Posterior vena cava (tissue), 2 donors: Measurements from ENCODE around the gene ITGB8. TPM values are rescaled to one million over a fixed set of nuclear protein-coding genes. Genes with fewer than 3 reads are reported as not detected.
"Not testable (repeated sequence)": the region's sequence is repeated elsewhere in the genome, so short reads cannot be mapped to it uniquely, and the experiment has no call there.

Experiments used
- DNase-seq: peaks from one replicate; pipeline ENCODE4 v3.0.0-alpha.2; 2020; ENCODE audit warnings: low spot score
- intact Hi-C, 2 donors: fragments of 100-400 bp; cut with DNase I; formaldehyde crosslinking; loops; one replicate each; pipeline versions ENCODE4 v1.14.1 to v1.14.2; 2022 to 2023
- total RNA-seq, 2 donors: library from RNA; stranded (reverse); fragmentation: NEBNext Ultra II Directional; extraction: Animal tissue kit (Norgen Biotek cat#: 25700); gene quantifications; one replicate each; pipeline ENCODE4 v1.2.1, GENCODE V29; 2021
- donor health status: DM: yes; HTN: yes; CAD: no.
- donor health status: DM: yes; HTN: yes; CAD: no.

The ITGB8 gene
- total RNA-seq, 2 donors from 2014 or later: 12.8 to 13.6 TPM

DNA sequence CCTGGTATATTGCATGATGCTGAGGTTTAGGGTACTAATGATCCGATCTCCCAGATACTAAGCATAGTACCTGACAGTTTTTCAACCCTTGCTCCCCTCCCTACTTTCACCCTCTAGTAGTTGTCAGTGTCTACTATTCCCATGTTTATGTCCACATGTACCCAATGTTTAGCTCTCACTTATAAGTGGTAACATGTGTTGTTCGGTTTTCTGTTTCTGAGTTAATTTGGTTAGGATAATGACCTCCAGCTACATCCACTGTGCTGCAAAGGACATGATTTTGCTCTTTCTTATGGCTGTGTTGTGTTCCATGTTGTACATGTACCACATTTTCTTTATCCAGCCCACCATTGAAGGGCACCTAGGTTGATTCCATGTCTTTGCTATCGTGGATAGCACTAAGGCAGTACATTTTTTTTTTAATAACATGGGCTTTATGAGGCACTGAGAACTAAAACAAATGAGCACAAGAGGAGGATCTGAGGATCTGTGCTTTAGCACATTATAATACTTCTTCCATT, 28.1 kb downstream of the ITGB8 start:
- DNase-seq: no peak
- intact Hi-C loops: loop anchor here in 1 of 2 donors (10.0 kb wide), 1 partner anchor 46 kb away; no protein-coding TSS in a partner anchor

DNA sequence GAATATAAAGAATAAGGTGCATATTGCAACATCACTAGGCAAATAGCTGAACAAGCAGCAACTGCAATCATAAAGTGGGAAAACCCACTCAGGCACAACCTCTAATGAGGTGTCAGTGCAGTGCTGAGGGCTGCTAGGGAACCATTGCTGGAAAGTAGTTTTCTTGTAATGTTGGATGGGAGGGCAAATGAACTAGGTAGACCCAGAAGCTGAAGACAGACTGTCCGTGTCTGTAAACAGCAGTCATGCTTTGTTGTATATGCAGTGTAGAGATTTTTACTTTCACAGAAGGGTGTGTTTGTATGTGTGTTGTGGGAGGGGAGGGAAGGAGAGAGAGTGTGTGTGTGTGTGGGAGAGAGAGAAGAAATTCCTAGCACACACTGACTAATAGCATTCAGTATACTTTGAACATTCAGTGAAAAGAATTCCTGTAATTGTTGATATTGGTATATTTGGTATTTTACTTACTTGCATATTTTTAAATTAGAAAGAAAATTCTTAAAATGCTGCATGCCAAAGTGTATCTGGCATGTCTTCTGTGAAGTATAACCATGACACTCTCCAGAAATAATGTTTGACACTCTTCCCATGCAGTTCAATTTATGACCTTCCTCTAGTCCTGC, 28.8 kb downstream of the ITGB8 start:
- no peak for DNase-seq
- intact Hi-C loops: loop anchor here in 1 of 2 donors (10.0 kb wide), 1 partner anchor 45 kb away; no protein-coding TSS in a partner anchor

DNA sequence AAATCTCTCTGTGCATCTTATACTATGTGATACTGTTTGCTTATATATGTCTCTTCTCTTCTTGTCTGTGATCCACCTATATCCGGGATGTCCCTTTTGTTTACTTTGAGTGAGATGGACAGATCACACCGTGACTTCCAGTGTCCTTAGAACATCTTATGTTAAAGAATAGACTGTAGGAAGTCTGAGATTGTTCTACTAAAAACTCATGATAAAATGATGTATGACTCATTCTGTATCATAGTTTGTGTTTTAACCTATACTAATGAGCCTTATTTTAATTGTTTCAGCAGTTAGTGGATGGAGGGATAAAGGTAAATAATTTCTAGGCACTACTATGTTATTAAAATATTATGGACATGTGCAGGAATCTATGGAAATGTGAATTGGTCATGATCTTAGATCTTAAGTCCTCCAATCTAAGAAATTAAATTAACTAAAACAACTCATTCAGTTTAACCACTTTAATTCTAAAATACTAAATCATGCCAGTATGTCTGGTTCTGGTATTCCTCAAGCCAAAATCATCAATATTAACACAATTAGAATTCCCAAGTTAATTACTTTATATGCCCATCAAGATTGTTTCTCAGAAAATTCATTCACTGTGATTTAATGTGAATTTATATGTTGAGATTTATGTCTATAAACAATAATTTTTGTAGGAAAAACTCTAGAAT, 32.0 kb downstream of the ITGB8 start:
- no peak for DNase-seq
- intact Hi-C loops: no loop called here

DNA sequence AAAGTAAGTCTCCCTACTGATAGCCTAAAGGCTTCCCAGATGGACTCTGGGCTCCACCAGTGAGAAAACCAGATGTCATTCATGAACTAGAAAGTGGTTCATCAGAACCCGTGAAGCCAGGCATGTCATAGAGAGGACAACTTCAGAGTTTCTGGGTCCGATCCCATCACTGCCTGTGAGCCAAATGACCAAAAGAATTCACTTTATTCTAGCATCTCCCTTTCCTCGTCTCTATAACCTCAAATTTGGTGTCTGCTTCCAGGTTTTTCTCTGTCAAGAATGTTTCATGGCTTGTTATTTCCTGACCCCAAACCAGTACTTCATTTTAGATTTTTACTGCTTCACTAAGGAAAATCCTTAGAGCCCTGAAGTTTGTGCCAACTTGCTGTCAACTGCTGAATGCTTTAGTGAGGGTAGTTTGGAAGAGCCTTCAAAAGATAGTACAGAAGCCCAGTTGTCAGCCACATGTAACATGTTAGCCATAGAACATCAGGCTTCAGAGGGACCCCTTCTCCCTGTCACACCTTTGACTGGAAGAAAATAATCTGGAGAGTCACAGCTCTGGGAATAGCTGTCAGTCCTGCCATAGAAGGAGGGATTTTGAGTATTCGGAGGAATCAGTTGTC, 34.0 kb downstream of the ITGB8 start:
- intact Hi-C loops: no loop called here
- no peak for DNase-seq

DNA sequence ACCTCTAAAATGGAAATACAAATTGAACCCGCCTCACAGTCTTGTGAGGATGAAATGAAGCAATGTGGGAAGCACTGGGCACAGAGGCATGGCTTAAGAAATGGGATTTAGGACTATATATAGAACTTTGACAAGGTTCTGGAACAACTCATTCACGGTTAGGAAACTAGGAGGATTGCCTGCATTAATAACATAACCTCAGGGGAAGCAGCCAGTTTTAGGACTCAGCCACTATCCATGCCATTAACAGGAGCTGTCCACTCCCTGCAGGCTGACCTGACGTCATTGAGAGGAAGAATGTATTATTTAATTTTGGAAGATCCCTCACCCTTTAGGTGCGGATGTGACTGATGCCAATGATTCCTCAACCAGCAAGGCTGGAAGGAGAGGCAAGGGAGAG, 34.8 kb downstream of the ITGB8 start:
- DNase-seq: no peak
- intact Hi-C loops: no loop called here

DNA sequence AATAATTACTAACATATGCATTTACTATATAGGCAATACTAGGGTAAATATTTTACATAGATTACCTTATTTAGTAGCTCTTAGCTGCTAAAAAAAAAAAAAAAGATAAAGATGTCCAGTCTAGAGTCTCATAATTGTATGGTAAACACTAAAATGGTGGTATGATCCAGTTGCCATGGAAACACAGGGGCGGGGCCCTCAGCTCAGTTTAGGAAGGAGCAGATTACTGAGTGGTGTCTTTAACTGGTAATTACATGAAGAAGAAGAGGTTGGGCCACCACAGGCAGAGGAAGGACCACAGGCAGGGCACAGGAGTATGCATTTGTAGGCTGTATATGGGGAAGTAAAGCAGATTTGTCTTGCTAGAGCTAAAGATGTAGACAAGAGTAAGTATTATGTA, 43.7 kb downstream of the ITGB8 start:
- intact Hi-C loops: no loop called here
- no peak for DNase-seq

DNA sequence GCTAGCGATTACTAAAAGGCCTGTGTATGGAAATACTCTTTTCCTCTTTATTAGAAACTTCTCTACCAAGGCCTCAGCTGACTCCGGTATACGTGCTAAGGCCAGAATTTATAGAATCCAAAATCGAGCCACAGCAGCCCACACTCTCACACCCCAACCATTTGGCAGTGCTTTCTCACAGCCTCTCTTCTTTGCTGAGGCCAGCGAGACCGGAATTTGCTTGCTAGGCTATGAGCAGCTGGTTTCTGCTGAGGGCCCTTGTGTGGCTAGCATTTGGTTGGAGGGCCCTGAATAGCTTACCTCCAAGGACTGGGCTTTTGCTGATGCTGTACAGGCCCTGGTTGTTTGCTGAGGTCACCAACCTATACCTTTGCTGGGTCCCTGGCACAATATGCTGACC, 46.1 kb downstream of the ITGB8 start:
- no peak for DNase-seq
- intact Hi-C loops: no loop called here

DNA sequence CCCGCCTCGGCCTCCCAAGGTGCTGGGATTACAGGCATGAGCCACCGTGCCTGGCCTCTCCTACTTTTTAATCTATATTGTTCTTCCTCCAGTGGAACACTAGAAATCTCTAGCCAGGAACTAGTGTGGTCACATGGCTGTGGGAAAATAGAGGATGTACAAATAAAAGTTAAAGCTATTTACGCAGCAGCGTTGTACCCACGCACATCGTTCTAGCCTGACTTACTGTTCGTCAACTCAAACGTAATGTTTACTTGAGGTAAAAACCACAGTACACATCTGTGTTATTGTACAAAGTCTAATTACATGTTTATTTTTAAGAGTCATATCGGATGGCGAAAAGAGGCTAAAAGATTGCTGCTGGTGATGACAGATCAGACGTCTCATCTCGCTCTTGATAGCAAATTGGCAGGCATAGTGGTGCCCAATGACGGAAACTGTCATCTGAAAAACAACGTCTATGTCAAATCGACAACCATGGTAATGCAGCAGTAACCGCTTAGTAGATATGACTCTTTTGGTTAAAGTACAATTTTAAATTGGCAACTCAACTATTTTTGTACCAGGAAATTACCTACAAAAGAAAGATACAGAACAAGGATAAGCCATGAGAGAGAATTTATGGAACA, 50.8 kb downstream of the ITGB8 start:
- intact Hi-C loops: no loop called here
- no peak for DNase-seq

DNA sequence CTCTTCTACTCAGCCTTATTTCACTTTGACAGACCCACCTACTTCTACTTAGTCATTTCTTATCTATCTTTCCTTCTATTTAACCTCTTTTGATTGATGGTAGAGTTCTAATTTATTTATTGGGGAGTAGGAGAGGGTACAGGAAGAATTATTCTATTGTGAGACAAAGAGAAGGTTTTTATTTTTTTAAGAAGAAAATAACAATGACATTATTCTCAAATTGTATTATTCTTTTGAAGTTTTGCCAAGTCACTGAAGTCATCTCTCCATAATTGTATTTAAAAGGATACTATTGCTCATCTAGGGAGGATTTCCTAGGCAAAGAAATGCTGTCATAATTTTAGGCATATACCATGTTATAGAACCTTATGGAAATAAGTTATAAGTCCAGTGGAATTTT, 52.7 kb downstream of the ITGB8 start:
- DNase-seq: no peak
- intact Hi-C loops: no loop called here

DNA sequence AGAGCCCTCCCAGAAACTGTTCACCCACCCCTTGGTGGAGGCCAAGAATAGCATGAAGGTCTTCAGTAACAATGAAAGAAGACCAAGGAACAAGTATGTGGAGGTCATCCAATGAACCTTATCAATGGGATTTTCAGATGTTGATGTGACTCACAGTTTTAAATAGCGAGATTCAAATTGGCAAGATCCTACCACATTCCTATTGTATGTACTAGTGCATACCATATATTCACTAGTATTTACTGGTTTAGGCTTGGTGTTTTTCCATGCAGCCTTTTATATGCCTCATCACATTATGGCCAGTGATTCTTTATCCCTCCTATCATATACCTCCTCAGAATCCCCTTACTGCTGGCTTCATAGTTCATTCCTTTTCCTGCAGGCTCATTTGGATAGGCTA, 54.4 kb downstream of the ITGB8 start:
- no peak for DNase-seq
- intact Hi-C loops: no loop called here

DNA sequence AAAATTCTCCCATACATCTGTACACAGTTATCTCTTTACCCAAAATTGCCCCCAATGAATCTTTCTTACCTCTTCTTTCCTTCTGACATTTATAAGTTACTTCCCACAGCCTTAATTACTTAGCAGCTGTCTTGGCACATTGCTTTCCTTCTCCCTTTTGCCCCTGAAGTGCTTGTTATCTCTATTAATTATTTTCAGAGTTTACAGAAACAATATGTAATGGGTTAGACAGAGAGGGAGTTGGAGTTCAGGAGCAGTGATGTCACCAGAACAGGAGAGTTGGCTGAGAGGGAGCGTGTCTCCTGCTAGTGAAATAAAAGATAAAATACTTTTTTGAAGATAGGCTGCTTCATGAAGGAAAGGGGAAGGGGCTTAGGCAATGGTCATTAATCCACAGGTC, 57.4 kb downstream of the ITGB8 start:
- intact Hi-C loops: no loop called here
- no peak for DNase-seq

DNA sequence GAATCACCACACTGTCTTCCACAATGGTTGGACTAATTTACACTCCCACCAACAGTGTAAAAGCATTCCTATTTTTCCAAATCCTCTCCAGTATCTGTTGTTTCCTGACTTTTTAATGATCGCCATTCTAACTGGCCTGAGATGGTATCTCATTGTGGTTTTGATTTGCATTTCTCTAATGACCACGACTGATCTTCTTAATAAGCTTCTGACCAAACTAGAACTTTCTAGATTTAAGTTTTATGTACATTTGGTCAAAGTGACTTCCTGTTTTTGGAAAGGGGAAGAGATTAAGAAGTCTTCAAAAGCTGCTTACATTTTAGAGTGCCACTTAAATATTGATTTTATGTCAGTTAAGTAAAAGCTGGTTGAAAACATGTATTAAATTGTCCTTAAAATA, 58.5 kb downstream of the ITGB8 start:
- intact Hi-C loops, DNase-seq: not testable (repeated sequence)

DNA sequence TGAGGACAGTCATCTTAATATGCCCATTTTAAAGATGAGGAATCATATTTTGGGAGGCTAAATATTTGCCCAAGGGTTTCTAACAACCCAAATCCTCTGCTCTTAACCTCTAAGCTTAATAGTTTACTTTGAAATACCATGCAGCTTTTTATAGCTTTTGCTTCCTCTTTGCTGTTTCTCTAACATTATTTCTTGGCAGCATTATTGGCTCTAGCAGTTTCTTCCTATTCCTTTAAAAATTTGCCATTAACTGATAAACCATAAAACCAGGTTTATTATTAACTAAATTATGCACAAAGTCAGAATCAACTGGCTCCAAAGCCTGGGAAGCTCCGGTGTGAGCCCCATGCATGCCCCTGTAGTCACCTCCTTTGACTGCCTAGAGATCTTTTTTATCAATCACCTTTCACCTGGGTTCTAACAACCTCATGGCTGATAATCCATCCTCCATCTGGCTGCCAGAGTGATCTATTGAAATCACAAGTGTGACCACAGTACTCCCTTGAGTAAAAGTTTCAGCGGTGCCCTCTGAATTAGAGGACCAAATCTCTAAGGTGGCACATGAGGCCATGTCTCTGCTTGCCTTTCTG, 62.4 kb downstream of the ITGB8 start:
- intact Hi-C loops: no loop called here

DNA sequence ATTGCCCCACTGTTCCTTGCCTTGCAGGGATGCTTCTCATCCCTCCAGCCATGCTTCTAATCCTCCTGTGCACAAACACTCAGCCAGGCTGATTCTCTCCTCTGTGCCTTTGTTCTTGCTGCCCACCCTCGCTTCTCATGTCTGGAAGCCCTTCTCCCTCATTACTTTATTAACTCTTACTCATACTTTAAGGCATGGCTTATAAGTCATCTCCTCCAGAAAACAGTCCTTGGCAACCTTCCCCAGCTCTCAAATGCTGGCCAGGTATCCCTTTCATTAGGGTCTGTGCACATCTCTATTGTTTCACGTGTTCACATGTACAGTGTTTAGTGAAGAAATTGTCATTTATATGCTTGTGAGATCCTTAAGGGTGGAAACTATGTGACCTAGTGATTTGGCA, 62.9 kb downstream of the ITGB8 start:
- intact Hi-C loops: no loop called here
- no peak for DNase-seq

More for the DNA sequence above, 62.4 kb downstream of the ITGB8 start:
- DNase-seq: no peak

DNA sequence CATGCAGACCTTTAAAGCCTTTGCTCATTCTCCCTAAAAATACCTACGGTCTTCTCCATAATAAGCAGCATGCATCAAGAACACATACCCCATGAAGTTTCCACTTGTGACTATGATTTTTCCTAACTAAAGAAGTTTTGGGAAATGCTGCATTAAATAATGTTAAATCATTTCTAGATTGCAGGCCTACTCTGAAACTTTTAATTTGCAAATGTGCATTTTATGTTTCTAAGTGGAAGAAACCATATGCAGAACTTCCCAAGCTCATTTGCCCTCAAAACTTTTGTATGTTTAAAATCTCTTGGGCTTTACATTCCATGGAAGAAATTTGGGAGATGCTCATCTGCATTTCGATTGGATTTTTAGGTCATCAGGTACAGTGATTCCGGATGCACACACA, 63.6 kb downstream of the ITGB8 start:
- intact Hi-C loops: no loop called here
- DNase-seq: no peak

DNA sequence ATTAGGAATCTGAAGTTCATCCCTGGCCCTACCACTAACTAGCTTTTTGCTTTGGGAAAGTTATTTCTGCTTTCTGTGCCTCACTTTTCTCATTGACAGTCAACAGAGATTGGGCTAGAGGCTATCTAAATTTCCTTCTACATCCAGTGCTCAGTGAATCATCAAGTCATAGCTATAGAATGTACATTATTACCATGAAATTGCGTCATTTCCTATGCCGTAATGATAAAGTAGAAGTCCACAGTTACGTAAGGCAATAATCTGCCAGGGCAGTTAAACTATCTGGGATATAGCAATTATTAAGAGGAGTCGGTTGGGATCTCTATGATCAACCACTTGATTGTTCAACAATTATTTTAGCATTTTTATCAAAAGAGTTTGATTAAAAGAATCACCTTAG, 64.4 kb downstream of the ITGB8 start:
- intact Hi-C loops: no loop called here

DNA sequence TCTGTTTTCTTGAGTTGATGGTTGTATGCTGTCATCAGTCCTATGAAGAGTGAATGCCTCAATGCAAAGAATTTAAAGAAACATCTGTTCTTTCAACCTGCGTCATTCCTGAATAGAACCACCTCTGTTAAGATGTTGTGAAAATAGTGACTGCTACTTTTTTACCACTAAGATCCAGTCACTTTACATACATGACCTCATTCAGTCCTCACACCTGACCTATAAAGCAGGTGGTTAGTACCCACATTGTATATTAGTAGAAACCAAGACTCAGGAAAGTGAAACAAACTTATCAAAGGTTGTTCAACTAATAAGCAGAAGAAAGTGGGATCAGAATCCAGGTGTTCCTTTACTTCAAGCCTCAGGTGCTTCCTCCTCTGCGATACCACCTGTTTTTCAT, 64.8 kb downstream of the ITGB8 start:
- no peak for DNase-seq
- intact Hi-C loops: no loop called here

More for the DNA sequence above, 64.4 kb downstream of the ITGB8 start:
- no peak for DNase-seq

DNA sequence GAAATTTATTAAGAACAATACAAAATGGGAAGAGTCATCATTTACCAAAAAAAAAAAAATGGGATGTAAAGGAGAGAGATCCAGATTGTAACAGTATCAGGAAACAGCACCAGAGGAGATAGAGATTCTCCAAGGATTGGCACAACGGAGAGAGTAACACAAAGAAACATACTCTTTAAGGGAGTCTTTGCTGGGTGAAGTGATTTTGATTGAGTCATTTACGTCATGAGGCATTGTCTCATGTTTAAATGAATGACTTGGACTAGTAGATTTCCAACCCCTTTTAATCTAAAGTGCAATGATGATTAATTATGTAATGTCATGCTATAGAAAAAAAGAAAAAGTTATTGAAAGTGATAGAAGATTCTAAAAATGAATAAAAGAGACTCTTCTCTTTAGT, 68.8 kb downstream of the ITGB8 start:
- intact Hi-C loops: no loop called here
- DNase-seq: no peak

DNA sequence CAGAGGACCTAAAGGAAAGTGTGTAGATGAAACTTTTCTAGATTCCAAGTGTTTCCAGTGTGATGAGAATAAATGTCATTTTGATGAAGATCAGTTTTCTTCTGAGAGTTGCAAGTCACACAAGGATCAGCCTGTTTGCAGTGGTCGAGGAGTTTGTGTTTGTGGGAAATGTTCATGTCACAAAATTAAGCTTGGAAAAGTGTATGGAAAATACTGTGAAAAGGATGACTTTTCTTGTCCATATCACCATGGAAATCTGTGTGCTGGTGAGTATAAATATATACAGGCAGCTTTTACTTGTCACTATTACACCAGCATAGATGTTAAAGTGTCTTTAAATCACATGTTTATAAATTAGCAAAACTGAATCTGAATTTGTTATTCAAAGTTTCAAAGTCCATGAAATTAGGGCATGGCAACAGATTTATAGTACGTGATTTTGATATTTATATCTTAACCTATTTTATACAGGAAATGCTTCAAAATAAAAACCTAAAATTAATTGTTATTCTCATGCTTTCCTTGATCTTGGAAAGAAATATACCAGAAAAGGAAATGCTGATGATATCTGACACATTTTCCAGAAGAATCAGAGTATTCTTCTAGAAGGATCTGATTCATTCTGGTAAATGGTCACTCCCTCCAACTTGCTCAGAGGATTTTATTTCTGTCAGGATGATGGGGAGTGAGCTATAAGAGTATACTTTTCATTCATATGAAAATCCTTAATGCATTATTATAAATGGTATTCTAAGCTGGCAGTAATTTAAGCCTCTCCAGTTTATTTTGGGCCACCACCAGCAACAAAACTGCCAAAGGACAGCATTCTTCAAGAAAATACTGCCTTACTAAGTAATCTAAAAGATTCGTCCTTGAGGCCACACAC, 71.4 kb downstream of the ITGB8 start:
- intact Hi-C loops: loop anchor here in 1 of 2 donors (10.0 kb wide), 1 partner anchor 47 kb away; no protein-coding TSS in a partner anchor
- no peak for DNase-seq
